ENCODE measurements around the gene ZNF143.

Gene ZNF143

DNA sequence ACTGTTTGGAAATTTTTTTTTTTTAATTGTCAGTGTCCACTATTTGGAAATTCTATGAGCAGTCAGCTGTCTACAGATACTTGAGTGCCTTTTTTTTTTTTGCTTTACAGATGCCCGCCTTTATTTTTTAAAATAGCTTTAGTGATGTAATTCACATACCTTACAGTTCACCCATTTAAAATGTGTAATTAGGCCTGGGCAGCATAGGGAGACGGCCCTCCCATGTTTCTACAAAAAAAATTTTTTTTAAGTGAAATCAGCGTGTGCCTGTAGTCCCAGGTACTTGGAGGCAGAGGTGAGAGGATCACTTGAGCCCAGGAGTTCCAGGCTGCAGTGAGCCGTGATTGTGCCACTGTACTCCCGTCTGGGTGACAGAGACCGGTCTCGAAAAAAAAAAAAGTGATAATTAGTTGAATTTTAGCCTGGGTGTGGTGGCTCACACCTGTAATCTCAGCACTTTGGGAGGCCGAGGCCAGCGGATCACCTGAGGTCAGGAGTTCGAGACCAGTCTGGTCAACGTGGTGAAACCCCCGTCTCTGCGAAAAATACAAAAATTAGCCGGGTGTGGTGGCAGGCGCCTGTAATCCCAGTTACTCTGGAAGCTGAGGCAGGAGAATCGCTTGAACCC is 1.5 kb downstream of the ZNF143 start:
- peak overlapping the region; percentile 79 for H3K4me3 ChIP-seq (ENCODE audit: low read length)
- H3K9ac ChIP-seq (ENCODE audit: low read length), result peak overlapping the region; percentile 93; the same call in 1 of the 2 replicates
- DNase-seq, result no peak
- H3K4me2 ChIP-seq (ENCODE audit: low read depth, low read length), result peak overlapping the region; percentile 70
- H2AFZ ChIP-seq (ENCODE audit: low read length), result peak overlapping the region; percentile 73; the same call in 1 of the 2 replicates
- H3K9me2 ChIP-seq (replicated peaks; ENCODE audit: insufficient read depth, low read length), result no peaks in the 10 kb centered on the region
- 0 out of 2 replicates have a peak, but pooled peaks cover 3% of the 10 kb centered on the region for H3K36me3 ChIP-seq (replicated peaks; ENCODE audit: insufficient read depth, low read length)
- no peaks in the 10 kb centered on the region for H4K20me1 ChIP-seq (ENCODE audit: insufficient read depth, low read length)
- H3K79me2 ChIP-seq (ENCODE audit: low read length), result peaks cover 63% of the 10 kb centered on the region
- no peak for TF ChIP-seq EZH2 (optimal IDR thresholded peaks at IDR 0.05; ENCODE audit: low read depth, low read length)
- peak overlapping the region; percentile 97; the same call in 1 of the 2 replicates for H3K27ac ChIP-seq (ENCODE audit: low read length)
- H3K9me3 ChIP-seq (replicated peaks; ENCODE audit: insufficient read depth, low read length), result no peaks in the 10 kb centered on the region
- H3F3A ChIP-seq (ENCODE audit: insufficient read depth, low read length), result peaks cover 21% of the 10 kb centered on the region
- H3K4me1 ChIP-seq (ENCODE audit: low read length), result peaks cover 7% of the 10 kb centered on the region
- no peaks in the 10 kb centered on the region for H3K27me3 ChIP-seq (replicated peaks; ENCODE audit: insufficient read depth, low read length)

- H3K4me3 ChIP-seq (ENCODE audit: low read length), result no peak overlapping the region
- 0 out of 2 replicates have a peak, but pooled peaks cover 3% of the 10 kb centered on the region for H3K36me3 ChIP-seq (replicated peaks; ENCODE audit: insufficient read depth, low read length)
- no peak overlapping the region for H3K27ac ChIP-seq (ENCODE audit: low read length)
- peaks cover 7% of the 10 kb centered on the region for H3K4me1 ChIP-seq (ENCODE audit: low read length)
- 0 out of 2 replicates have a peak overlapping the region, but pooled peaks have one; percentile 16 for H3K4me2 ChIP-seq (ENCODE audit: low read depth, low read length)
- no peaks in the 10 kb centered on the region for H4K20me1 ChIP-seq (ENCODE audit: insufficient read depth, low read length)
- TF ChIP-seq EZH2phosphoT487 (IDR thresholded peaks at IDR 0.05; ENCODE audit: low read length), result no peak
- TF ChIP-seq, protein P1, sequence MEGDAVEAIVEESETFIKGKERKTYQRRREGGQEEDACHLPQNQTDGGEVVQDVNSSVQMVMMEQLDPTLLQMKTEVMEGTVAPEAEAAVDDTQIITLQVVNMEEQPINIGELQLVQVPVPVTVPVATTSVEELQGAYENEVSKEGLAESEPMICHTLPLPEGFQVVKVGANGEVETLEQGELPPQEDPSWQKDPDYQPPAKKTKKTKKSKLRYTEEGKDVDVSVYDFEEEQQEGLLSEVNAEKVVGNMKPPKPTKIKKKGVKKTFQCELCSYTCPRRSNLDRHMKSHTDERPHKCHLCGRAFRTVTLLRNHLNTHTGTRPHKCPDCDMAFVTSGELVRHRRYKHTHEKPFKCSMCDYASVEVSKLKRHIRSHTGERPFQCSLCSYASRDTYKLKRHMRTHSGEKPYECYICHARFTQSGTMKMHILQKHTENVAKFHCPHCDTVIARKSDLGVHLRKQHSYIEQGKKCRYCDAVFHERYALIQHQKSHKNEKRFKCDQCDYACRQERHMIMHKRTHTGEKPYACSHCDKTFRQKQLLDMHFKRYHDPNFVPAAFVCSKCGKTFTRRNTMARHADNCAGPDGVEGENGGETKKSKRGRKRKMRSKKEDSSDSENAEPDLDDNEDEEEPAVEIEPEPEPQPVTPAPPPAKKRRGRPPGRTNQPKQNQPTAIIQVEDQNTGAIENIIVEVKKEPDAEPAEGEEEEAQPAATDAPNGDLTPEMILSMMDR (IDR thresholded peaks at IDR 0.05; ENCODE audit: low read length), result no peak
- TF ChIP-seq EZH2 (optimal IDR thresholded peaks at IDR 0.05; ENCODE audit: low read depth, low read length), result no peak
- H2AFZ ChIP-seq (ENCODE audit: low read length), result no peak overlapping the region
- H3K79me2 ChIP-seq (ENCODE audit: low read length), result peaks cover 68% of the 10 kb centered on the region
- no peaks in the 10 kb centered on the region for H3K27me3 ChIP-seq (replicated peaks; ENCODE audit: insufficient read depth, low read length)
- H3F3A ChIP-seq (ENCODE audit: insufficient read depth, low read length), result peaks cover 21% of the 10 kb centered on the region
- no peak for DNase-seq
- H3K9ac ChIP-seq (ENCODE audit: low read length), result no peak overlapping the region
- no peaks in the 10 kb centered on the region for H3K9me2 ChIP-seq (replicated peaks; ENCODE audit: insufficient read depth, low read length)
- H3K9me3 ChIP-seq (replicated peaks; ENCODE audit: insufficient read depth, low read length), result no peaks in the 10 kb centered on the region
Measured at GRCh38 chr11:9462806-9463537, 2.2 kb downstream of the ZNF143 start.

GRCh38 chr11:9470765-9471164 is 10.0 kb downstream of the ZNF143 start:
- H3K79me2 ChIP-seq (ENCODE audit: low read length), result peaks cover 39% of the 10 kb centered on the region
- no peak overlapping the region for H3K9ac ChIP-seq (ENCODE audit: low read length)
- no peaks in the 10 kb centered on the region for H3K27me3 ChIP-seq (replicated peaks; ENCODE audit: insufficient read depth, low read length)
- no peaks in the 10 kb centered on the region for H3K9me3 ChIP-seq (replicated peaks; ENCODE audit: insufficient read depth, low read length)
- peaks cover 4% of the 10 kb centered on the region; the same call in 1 of the 2 replicates for H3K36me3 ChIP-seq (replicated peaks; ENCODE audit: insufficient read depth, low read length)
- H3K9me2 ChIP-seq (replicated peaks; ENCODE audit: insufficient read depth, low read length), result no peaks in the 10 kb centered on the region
- no peak overlapping the region for H3K4me2 ChIP-seq (ENCODE audit: low read depth, low read length)
- H2AFZ ChIP-seq (ENCODE audit: low read length), result no peak overlapping the region
- no peak overlapping the region for H3K27ac ChIP-seq (ENCODE audit: low read length)
- H4K20me1 ChIP-seq (ENCODE audit: insufficient read depth, low read length), result no peaks in the 10 kb centered on the region
- TF ChIP-seq EZH2 (optimal IDR thresholded peaks at IDR 0.05; ENCODE audit: low read depth, low read length), result no peak
- no peak overlapping the region for H3K4me3 ChIP-seq (ENCODE audit: low read length)
- H3K4me1 ChIP-seq (ENCODE audit: low read length), result no peaks in the 10 kb centered on the region
- H3F3A ChIP-seq (ENCODE audit: insufficient read depth, low read length), result no peaks in the 10 kb centered on the region
- DNase-seq, result no peak

DNA sequence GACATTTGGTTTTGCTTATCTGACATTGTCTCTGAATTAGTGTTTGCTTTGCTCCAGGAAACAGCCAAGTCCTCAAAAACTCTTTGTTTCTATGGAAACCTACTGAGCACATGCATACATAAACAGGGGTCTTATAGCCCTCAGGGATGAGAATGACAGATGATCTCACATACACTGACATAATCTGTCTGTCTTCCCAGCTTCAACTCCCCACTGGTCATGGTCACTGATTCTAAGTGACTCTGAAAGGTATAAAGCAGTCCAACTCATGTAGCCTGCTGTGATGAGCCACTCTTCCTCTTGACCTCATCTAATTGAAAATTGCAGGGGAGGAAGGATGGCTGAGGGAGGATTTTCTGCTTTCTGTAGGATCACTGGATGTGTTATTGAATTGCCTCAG is 12.6 kb downstream of the ZNF143 start:
- H3K27me3 ChIP-seq (replicated peaks; ENCODE audit: insufficient read depth, low read length), result no peaks in the 10 kb centered on the region
- H3F3A ChIP-seq (ENCODE audit: insufficient read depth, low read length), result no peaks in the 10 kb centered on the region
- H3K9me3 ChIP-seq (replicated peaks; ENCODE audit: insufficient read depth, low read length), result no peaks in the 10 kb centered on the region
- H3K9me2 ChIP-seq (replicated peaks; ENCODE audit: insufficient read depth, low read length), result no peaks in the 10 kb centered on the region
- no peaks in the 10 kb centered on the region for H3K4me1 ChIP-seq (ENCODE audit: low read length)
- no peak overlapping the region for H2AFZ ChIP-seq (ENCODE audit: low read length)
- H3K4me2 ChIP-seq (ENCODE audit: low read depth, low read length), result no peak overlapping the region
- no peak for TF ChIP-seq EZH2phosphoT487 (IDR thresholded peaks at IDR 0.05; ENCODE audit: low read length)
- no peak for TF ChIP-seq EZH2 (optimal IDR thresholded peaks at IDR 0.05; ENCODE audit: low read depth, low read length)
- TF ChIP-seq, protein P1 (IDR thresholded peaks at IDR 0.05; ENCODE audit: low read length), result no peak
- DNase-seq, result no peak
- peaks cover 19% of the 10 kb centered on the region for H3K79me2 ChIP-seq (ENCODE audit: low read length)
- no peaks in the 10 kb centered on the region for H4K20me1 ChIP-seq (ENCODE audit: insufficient read depth, low read length)
- H3K36me3 ChIP-seq (replicated peaks; ENCODE audit: insufficient read depth, low read length), result peaks cover 4% of the 10 kb centered on the region; the same call in 1 of the 2 replicates
- H3K27ac ChIP-seq (ENCODE audit: low read length), result no peak overlapping the region
- H3K9ac ChIP-seq (ENCODE audit: low read length), result no peak overlapping the region
- H3K4me3 ChIP-seq (ENCODE audit: low read length), result no peak overlapping the region
